ENCODE data around the gene MTMR3. TPM values are rescaled to one million over a fixed set of nuclear protein-coding genes. Genes with fewer than 3 reads are reported as not detected.

Gene MTMR3
- total RNA-seq, 1 donor from 2014 or later: 41.2 TPM

DNA sequence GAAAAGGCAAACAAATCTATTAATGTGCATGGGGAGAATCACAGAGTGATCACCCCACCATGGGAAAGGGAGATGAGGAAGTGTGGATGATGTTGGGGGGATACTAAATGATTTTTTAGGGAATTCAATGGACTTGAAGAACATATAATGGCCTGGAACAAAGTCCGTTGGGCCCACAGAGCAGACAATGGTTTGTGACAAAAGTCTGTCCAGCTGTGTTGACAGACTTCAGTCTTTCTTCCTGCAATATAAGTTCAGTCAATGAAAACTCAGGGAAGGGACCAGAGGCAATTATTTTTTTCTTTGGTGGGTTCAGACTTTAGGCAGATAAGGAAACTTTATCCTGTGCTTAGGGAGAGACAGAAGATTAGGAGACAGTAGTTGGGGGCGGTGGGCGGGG, 179.3 kb downstream of the MTMR3 start:
- H3K4me3 Mint-ChIP-seq (ENCODE audit: unreplicated experiment): no peak overlapping the region
- no peaks in the 10 kb centered on the region for H3K4me1 Mint-ChIP-seq (ENCODE audit: unreplicated experiment)
- DNase-seq (ENCODE audit: extremely low spot score, unreplicated experiment): no peak
- H3K27me3 Mint-ChIP-seq (ENCODE audit: unreplicated experiment): peaks cover 34% of the 10 kb centered on the region
- H3K27ac Mint-ChIP-seq (ENCODE audit: unreplicated experiment): no peak overlapping the region
- H3K9me3 Mint-ChIP-seq (ENCODE audit: unreplicated experiment): peaks cover 21% of the 10 kb centered on the region
- TF ChIP-seq, protein P1, sequence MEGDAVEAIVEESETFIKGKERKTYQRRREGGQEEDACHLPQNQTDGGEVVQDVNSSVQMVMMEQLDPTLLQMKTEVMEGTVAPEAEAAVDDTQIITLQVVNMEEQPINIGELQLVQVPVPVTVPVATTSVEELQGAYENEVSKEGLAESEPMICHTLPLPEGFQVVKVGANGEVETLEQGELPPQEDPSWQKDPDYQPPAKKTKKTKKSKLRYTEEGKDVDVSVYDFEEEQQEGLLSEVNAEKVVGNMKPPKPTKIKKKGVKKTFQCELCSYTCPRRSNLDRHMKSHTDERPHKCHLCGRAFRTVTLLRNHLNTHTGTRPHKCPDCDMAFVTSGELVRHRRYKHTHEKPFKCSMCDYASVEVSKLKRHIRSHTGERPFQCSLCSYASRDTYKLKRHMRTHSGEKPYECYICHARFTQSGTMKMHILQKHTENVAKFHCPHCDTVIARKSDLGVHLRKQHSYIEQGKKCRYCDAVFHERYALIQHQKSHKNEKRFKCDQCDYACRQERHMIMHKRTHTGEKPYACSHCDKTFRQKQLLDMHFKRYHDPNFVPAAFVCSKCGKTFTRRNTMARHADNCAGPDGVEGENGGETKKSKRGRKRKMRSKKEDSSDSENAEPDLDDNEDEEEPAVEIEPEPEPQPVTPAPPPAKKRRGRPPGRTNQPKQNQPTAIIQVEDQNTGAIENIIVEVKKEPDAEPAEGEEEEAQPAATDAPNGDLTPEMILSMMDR (IDR thresholded peaks at IDR 0.05): no peak
- H3K36me3 Mint-ChIP-seq (ENCODE audit: unreplicated experiment): no peaks in the 10 kb centered on the region

DNA sequence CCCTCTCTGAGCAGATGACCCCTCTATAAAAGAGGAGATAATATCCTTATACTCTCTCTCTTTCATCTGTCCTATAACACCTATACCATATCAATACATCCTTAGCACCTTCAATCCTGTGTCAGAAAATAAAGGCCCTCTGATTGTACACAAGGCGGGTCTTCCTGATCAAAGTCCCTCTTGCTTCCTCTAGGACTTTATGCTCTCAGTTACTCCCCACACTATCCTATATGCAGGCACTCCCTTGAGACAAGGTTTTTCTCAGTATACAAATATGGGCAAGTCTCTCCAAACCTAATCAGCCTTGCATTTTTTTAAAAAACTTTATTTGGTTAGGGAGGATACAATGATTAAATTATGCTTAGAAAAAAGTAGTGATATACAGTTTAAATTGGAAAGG, 180.0 kb downstream of the MTMR3 start:
- Mint-ChIP-seq H3K4me1 (ENCODE audit: unreplicated experiment) (no peaks in the 10 kb centered on the region), H3K36me3 (ENCODE audit: unreplicated experiment) (no peaks in the 10 kb centered on the region), H3K4me3 (ENCODE audit: unreplicated experiment) (no peak overlapping the region), H3K9me3 (ENCODE audit: unreplicated experiment) (peaks cover 18% of the 10 kb centered on the region), H3K27ac (ENCODE audit: unreplicated experiment) (no peak overlapping the region), H3K27me3 (ENCODE audit: unreplicated experiment) (peaks cover 32% of the 10 kb centered on the region)
- TF ChIP-seq, protein P1 (IDR thresholded peaks at IDR 0.05): no peak
- DNase-seq (ENCODE audit: extremely low spot score, unreplicated experiment): no peak

- DNase-seq (ENCODE audit: extremely low spot score, unreplicated experiment): no peak
- Mint-ChIP-seq H3K27ac (ENCODE audit: unreplicated experiment) (no peak overlapping the region), H3K4me1 (ENCODE audit: unreplicated experiment) (no peaks in the 10 kb centered on the region), H3K9me3 (ENCODE audit: unreplicated experiment) (peaks cover 18% of the 10 kb centered on the region), H3K27me3 (ENCODE audit: unreplicated experiment) (peaks cover 27% of the 10 kb centered on the region), H3K4me3 (ENCODE audit: unreplicated experiment) (no peak overlapping the region), H3K36me3 (ENCODE audit: unreplicated experiment) (no peaks in the 10 kb centered on the region)
- TF ChIP-seq, protein P1 (IDR thresholded peaks at IDR 0.05): no peak
Measured at GRCh38 chr22:30064172-30064571, 181.2 kb downstream of the MTMR3 start.

DNA sequence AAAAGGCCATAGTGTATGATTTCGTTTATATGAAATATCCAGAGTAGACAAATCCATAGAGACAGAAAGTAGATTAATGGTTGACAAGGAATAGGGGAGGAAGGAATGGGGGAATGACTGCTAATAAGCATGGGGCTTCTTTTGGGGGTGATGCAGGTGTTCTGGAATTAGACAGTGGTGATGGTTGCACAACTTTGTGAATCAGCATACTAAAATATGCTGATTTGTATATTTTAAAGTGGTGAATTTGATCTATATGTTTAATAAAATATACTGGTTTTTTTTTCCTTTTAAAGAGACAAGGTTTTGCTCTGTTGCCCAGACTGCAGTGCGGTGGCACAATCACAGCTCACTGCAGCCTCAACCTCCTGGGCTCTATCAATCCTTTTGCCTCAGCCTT, 190.8 kb downstream of the MTMR3 start:
- Mint-ChIP-seq H3K27ac (ENCODE audit: unreplicated experiment) (no peak overlapping the region), H3K27me3 (ENCODE audit: unreplicated experiment) (peaks cover 79% of the 10 kb centered on the region), H3K36me3 (ENCODE audit: unreplicated experiment) (no peaks in the 10 kb centered on the region), H3K9me3 (ENCODE audit: unreplicated experiment) (no peaks in the 10 kb centered on the region), H3K4me3 (ENCODE audit: unreplicated experiment) (no peak overlapping the region), H3K4me1 (ENCODE audit: unreplicated experiment) (peaks cover 2% of the 10 kb centered on the region)
- no peak for DNase-seq (ENCODE audit: extremely low spot score, unreplicated experiment)
- TF ChIP-seq, protein P1 (IDR thresholded peaks at IDR 0.05): no peak

GRCh38 chr22:30074147-30074546, 191.2 kb downstream of the MTMR3 start:
- Mint-ChIP-seq H3K36me3 (ENCODE audit: unreplicated experiment) (no peaks in the 10 kb centered on the region), H3K4me3 (ENCODE audit: unreplicated experiment) (no peak overlapping the region), H3K4me1 (ENCODE audit: unreplicated experiment) (peaks cover 3% of the 10 kb centered on the region), H3K27me3 (ENCODE audit: unreplicated experiment) (peaks cover 80% of the 10 kb centered on the region), H3K27ac (ENCODE audit: unreplicated experiment) (no peak overlapping the region), H3K9me3 (ENCODE audit: unreplicated experiment) (no peaks in the 10 kb centered on the region)
- no peak for DNase-seq (ENCODE audit: extremely low spot score, unreplicated experiment)
- TF ChIP-seq, protein P1 (IDR thresholded peaks at IDR 0.05): no peak
